ENCODE data around the gene YJEFN3.

Gene YJEFN3, protein sequence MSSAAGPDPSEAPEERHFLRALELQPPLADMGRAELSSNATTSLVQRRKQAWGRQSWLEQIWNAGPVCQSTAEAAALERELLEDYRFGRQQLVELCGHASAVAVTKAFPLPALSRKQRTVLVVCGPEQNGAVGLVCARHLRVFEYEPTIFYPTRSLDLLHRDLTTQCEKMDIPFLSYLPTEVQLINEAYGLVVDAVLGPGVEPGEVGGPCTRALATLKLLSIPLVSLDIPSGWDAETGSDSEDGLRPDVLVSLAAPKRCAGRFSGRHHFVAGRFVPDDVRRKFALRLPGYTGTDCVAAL

GRCh38 chr19:19528721-19529490 lies at the start of gene YJEFN3:
TSS of gene YJEFN3 (plus strand) at chr19:19528911. CDS start at chr19:19528933, 22 bp downstream.
- no peak for DNase-seq (ENCODE audit: low read depth in 2 of 2)

GRCh38 chr19:19480688-19481087 lies 48.0 kb upstream of the YJEFN3 start:
- no peak for DNase-seq (ENCODE audit: low read depth in 2 of 2)

- no peak for DNase-seq (ENCODE audit: low read depth in 2 of 2)
Measured at GRCh38 chr19:19482809-19483596, 45.7 kb upstream of the YJEFN3 start.

DNA sequence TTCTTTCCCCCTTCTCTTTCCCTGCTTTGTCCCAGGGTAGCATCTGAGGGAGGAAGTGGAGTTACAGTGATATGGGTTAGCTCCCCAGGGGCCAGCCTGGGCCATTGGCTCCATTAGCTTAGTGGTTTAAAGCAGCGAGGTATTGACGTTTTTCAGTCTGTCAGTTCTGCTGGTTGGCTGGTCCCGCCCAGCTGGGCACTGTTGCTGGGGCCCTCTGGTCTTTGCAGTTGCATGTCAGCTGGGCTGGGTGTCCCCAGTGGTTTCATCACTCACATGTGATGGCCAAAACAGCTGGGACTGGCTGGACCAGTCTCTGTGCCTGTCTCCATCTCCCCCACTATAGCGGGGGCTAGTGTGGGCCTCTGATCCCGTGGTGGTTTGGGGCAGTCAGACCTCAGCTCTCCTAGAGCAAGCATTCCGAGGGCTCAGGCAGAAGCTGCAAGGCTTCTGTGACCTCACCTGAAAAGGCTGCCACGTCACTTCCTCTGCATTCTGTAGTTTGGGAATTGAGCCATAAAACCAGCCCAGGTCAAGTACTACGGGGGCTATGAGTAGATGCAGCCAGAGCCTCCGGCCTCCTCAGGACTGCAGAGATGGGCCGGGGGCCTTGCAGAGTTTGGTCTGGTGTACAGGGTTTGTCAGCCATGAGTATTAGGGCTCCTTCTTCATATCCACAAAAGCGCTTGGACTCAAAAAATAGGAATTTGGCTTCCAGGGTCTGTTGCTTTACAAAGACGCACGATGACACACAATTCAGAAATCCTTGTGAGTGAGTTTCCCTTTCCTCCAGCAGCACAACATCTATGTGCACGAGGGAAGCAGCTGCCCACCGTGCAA lies 43.3 kb upstream of the YJEFN3 start:
- DNase-seq (ENCODE audit: low read depth in 2 of 2): no peak

GRCh38 chr19:19485998-19486290 lies 42.8 kb upstream of the YJEFN3 start:
- DNase-seq (ENCODE audit: low read depth in 2 of 2): no peak

DNA sequence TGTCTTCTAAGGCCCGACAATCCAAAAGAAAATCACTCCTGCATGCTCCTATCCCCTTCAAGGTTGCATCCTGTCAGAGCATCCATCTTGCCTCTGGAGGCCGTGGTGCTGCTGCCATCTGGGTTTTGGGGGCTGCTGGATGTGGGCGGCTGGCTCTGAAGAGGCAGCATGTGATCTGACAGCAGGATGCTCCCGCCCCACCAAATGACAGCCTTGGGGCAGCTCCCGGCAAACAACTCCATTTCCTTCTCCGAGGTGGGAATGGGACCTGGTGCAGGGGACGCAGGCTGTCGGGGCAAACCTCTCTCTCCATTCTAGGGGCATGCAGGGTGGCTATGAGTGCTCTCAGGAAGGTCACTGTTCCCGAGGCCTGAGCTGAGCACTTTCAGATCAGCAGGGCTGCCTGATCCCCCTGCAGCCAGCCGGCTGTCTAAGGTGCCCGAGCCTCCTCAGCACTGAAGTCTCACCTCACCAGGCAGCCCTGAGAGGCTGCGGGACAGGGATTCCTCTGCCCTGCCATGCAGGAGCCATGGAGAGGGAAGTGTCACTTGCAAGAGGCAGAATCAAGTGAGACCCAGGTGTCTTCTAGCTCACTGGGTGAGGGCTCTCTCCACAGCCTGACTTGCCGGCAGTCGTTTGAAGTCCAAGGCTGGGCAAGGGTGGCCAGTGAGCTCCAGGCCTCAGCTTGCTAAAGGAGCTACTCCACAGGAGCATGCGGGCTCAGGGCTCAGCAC lies 42.2 kb upstream of the YJEFN3 start:
- no peak for DNase-seq (ENCODE audit: low read depth in 2 of 2)

GRCh38 chr19:19487077-19487949 lies 41.4 kb upstream of the YJEFN3 start:
- no peak for DNase-seq (ENCODE audit: low read depth in 2 of 2)

GRCh38 chr19:19487950-19488874 lies 40.5 kb upstream of the YJEFN3 start:
- DNase-seq (ENCODE audit: low read depth in 2 of 2): no peak

DNA sequence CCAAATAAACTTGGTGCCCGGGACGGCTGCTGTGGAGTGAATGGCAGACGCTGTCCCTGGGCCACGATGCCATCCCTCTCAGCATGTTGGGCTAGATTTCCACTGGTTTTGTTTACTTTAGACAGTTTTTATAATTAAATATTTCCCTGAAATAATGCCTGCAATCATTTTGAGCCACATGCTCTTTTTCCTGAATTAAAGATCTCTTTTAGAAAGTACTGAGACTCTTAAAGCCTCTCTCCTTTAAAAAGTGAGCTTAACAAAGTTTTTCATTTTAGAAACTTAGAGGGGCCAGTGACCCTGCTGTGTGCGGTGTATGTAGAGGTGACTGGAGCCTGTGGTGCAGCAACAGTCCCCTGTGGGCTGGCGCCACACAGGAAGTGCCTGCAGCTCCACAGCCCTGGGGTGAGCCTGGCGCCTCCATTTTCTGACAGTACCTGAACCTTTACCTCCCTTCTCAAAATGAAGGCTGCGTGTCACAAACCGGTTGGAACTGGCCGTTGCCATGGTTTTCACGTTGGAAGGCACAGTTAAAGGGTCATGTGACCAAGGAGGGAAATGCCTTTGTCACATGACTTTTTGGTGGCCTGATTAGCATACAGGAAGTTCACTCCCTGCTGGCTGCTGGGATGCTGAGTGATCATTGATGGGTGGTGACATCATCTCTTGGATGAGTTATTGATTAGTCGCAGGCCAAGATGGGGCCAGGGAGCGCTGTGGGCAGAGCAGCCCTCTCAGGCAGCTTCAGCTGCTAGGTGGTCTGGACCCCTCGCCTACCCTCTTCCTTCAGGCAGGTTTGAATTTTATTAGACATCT lies 39.6 kb upstream of the YJEFN3 start:
- peak; percentile 61 to 67 for DNase-seq (ENCODE audit: low read depth in 2 of 2)

DNA sequence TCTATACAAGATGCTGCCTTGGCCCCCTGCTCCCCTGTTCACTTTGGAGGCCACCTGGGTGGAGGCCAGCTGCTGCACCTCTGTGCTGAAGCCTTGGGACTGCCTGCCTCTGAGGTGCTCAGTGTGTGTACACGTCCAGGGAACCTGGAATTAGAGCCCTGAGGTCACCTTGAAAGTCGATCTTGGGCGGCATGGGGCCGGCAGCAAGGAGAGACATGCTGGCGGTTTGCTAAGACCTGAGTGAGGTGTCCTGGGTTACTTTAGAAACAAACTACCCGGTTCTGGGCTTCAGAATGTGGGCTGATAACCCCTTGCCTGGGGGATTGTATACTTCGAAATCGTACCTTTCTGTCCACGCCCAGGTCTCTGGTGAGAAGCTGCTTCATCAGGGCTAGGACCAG lies 38.9 kb upstream of the YJEFN3 start:
- DNase-seq (ENCODE audit: low read depth in 2 of 2): no peak

- DNase-seq (ENCODE audit: low read depth in 2 of 2): peak; percentile 69 to 75
Measured at GRCh38 chr19:19490214-19490968, 38.3 kb upstream of the YJEFN3 start.

- DNase-seq (ENCODE audit: low read depth in 2 of 2): no peak
Measured at GRCh38 chr19:19491321-19492025, 37.2 kb upstream of the YJEFN3 start.

- no peak for DNase-seq (ENCODE audit: low read depth in 2 of 2)
Measured at GRCh38 chr19:19492026-19492610, 36.6 kb upstream of the YJEFN3 start.

- no peak for DNase-seq (ENCODE audit: low read depth in 2 of 2)
Measured at GRCh38 chr19:19493841-19494546, 34.7 kb upstream of the YJEFN3 start.

Data from activated CD4-positive, alpha-beta T cell treated with anti-CD3 and anti-CD28 coated beads for 24 hours (primary cell).